GM19240 (cell line): Measurements from ENCODE around the gene GOLGA8N.
"Not testable (repeated sequence)": the region's sequence is repeated elsewhere in the genome, so short reads cannot be mapped to it uniquely, and the experiment has no call there.

Experiments used
- DNase-seq: peaks from one replicate; pipeline ENCODE4 v3.0.0; 2011; ENCODE audit warnings: low spot score; ENCODE audit not compliant: insufficient read length

The GOLGA8N gene

GRCh38 chr15:32593151-32593550 lies at the start of gene GOLGA8N:
Gene GOLGA8N (plus strand): TSS chr15:32593456.
- DNase-seq = not testable (repeated sequence)

- not testable (repeated sequence) for DNase-seq
Measured at GRCh38 chr15:32543456-32543855, 49.8 kb upstream of the GOLGA8N start.

GRCh38 chr15:32545129-32545528 lies 48.1 kb upstream of the GOLGA8N start:
- DNase-seq = not testable (repeated sequence)

- not testable (repeated sequence) for DNase-seq
Measured at GRCh38 chr15:32554587-32554986, 38.7 kb upstream of the GOLGA8N start.

GRCh38 chr15:32562198-32562597 lies 31.1 kb upstream of the GOLGA8N start:
- DNase-seq = not testable (repeated sequence)

GRCh38 chr15:32568988-32569387 lies 24.3 kb upstream of the GOLGA8N start:
- not testable (repeated sequence) for DNase-seq

- not testable (repeated sequence) for DNase-seq
Measured at GRCh38 chr15:32578482-32578881, 14.8 kb upstream of the GOLGA8N start.

GRCh38 chr15:32585844-32586243 lies 7.4 kb upstream of the GOLGA8N start:
- not testable (repeated sequence) for DNase-seq

GRCh38 chr15:32609518-32609917 lies 16.3 kb downstream of the GOLGA8N start:
- not testable (repeated sequence) for DNase-seq

- not testable (repeated sequence) for DNase-seq
Measured at GRCh38 chr15:32610719-32611118, 17.5 kb downstream of the GOLGA8N start.

GRCh38 chr15:32614712-32615050 lies 21.4 kb downstream of the GOLGA8N start:
- not testable (repeated sequence) for DNase-seq

GRCh38 chr15:32615051-32615870 lies 22.0 kb downstream of the GOLGA8N start, which contains the start of gene ARHGAP11A:
Gene ARHGAP11A (plus strand): TSS chr15:32615504. CDS start chr15:32616212, 708 bp downstream.
- DNase-seq = peak; percentile 10

- DNase-seq = not testable (repeated sequence)
Measured at GRCh38 chr15:32615871-32616426, 22.7 kb downstream of the GOLGA8N start.

- no peak for DNase-seq
Measured at GRCh38 chr15:32636410-32636809, 43.2 kb downstream of the GOLGA8N start.

GRCh38 chr15:32636908-32637567 lies 43.8 kb downstream of the GOLGA8N start:
- no peak for DNase-seq

GRCh38 chr15:32637704-32638103 lies 44.4 kb downstream of the GOLGA8N start:
- DNase-seq = no peak

GRCh38 chr15:32641517-32642059 lies 48.3 kb downstream of the GOLGA8N start, which contains the start of gene SCG5:
Gene SCG5 (plus strand): TSS chr15:32641710. CDS start chr15:32643593, 1,883 bp downstream.
- no peak for DNase-seq

- no peak for DNase-seq
Measured at GRCh38 chr15:32642667-32643435, 49.6 kb downstream of the GOLGA8N start.

- DNase-seq = no peak
Measured at GRCh38 chr15:32643907-32644445, 50.7 kb downstream of the GOLGA8N start.

GRCh38 chr15:32646291-32646690 lies 53.0 kb downstream of the GOLGA8N start:
- no peak for DNase-seq

GRCh38 chr15:32649342-32649741 lies 56.1 kb downstream of the GOLGA8N start:
- no peak for DNase-seq
